GM19099 (cell line): Measurements from ENCODE around the gene CAP2.

Experiments
- POLR2A ChIP-seq: IDR thresholded peaks from 3 replicates; pipeline ENCODE4 v1.6.1; 2011; ENCODE audit warnings: low read depth; ENCODE audit not compliant: insufficient read length; ENCODE audit errors: extremely low read depth

Gene CAP2

DNA sequence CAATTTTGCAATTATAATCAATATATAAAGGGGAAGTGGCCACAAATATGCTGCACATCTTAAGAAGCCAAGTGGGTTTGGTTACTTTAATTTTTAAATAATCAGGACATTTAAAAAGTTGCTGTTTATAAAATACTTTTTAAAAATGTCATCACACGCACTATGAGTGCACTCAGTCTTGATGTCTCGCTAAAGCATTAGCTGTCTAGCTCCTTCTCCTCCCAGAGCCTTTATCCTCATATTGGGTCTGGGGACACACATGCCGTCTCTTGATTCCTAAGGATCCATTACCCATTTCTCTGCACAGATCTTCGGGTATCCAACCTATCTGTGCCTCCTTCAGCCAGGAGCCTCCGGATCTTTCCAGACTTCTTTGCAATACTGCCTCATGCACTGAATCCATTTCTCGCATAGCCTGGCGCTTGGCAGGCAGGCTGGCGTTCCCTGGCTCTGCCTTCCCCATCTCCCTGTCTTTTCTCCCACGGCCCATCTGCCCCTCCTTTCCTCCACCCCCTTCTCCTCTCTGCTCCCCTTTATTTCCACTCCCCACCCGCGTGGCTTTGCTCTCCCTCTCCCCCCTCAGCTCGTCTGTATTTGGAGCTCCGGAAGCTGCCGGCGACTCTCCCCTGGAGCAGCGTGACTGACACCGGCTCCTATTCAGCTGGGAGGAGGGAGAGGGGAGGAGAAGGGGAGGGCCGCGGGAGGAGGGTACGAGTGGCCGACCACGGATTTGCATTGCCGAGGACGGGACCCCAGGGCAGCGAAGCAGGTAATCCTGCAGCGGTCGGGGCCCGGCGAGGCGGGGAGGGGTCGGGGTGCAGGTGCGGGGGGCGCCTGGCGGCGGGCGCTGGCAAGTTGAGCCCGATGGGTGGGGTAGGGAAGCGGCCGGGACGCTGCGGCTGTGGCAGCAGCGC, at the start of gene CAP2:
Gene CAP2, plus strand, starts transcription at position 618 of the 914 bp plus-strand sequence. CDS start 27,961 bp downstream, outside the sequence.
- no peak for TF ChIP-seq POLR2A

DNA sequence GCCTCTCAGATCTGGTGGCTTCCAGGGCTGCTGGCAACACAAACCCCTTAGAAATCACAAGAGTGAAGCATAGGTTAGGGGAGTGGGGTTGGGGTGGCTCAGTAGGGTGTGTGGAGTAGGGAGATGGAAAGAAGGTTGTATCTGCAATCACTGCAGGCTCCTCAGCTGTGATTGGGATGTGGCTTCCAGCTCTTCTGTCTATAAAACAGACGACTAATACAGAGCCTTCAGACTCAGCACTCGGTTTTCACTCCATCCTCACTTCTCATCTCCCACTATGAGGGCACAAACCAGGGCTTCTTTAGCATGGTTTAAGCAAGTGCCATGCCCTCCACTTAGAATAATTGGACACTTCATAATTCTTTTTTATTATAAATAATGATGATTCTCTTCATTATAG, 46.4 kb upstream of the CAP2 start:
- no peak for TF ChIP-seq POLR2A

DNA sequence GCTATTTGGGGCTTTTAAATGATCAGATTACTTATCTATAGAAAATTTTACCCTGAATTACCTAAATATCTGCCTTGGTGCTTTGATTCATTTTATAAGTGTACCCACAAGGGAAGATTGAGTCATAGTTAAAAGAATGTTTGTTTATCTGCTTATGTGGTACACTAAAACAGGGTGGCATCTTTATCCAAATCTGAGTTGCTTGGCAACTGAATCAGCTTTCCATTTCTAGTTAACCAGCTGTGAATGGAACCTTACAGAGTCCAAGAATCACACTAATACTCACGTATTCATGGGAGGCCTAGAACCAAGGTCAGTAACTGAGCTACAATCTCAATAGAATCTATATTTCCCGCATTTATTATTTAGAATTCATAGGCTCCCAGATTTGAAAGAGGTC, 44.0 kb upstream of the CAP2 start:
- no peak for TF ChIP-seq POLR2A

DNA sequence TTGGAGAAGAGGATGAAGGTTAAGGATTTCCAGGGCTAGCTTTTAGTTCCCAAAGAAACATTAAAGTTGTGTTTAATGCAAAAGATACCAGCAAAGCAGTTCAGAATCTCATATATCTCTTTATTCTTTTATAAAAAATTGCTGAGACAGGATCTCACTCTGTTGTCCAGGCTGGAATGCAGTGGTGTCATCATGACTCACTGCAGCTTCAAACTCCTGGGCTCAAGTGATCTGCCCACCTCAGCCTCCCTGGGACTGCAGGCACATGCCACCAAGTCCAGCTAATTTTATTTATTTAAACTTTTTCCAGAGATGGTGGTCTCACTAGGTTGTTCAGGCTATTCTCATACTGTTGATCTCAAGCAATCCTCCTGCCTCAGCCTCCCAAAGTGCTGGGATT, 41.1 kb upstream of the CAP2 start:
- TF ChIP-seq POLR2A, result no peak

GRCh38 chr6:17353440-17354175, 39.8 kb upstream of the CAP2 start:
- TF ChIP-seq POLR2A, result no peak

GRCh38 chr6:17354700-17355403, 38.5 kb upstream of the CAP2 start:
- no peak for TF ChIP-seq POLR2A

DNA sequence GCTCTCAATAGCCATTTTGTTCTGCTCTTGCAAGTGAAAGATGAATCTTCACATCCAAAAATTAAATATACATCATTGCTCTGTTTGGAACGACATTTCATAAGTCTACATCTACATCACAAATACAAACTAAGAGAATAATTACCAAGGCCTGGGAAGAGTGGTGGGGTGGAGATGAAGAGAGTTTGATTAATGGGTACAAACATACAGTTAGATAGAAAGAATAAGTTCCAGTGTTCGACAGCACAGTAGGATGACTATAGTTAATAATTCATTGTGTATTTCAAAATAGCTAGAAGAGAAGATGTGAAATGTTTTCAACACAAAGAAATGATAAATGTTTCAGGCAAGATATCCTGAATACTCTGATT, 38.0 kb upstream of the CAP2 start:
- no peak for TF ChIP-seq POLR2A

- no peak for TF ChIP-seq POLR2A
Observed at GRCh38 chr6:17358515-17358914, 34.9 kb upstream of the CAP2 start.

DNA sequence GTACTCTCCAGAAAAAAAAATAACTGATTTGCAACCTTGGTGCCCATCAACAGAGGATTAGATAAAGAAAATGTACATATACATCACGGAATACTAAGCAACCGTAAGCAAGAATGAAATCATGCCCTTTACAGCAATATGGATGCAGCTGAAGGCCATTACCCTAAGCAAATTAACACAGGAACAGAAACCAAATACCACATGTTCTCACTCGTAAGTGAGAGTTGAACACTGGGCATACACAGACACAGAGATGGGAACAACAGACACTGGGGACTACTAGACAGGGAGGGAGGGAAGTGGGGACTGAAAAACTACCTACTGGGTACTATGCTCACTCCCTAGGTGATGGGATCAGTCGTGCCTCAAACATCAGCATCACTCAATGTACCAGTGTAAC, 32.8 kb upstream of the CAP2 start:
- TF ChIP-seq POLR2A, result no peak

DNA sequence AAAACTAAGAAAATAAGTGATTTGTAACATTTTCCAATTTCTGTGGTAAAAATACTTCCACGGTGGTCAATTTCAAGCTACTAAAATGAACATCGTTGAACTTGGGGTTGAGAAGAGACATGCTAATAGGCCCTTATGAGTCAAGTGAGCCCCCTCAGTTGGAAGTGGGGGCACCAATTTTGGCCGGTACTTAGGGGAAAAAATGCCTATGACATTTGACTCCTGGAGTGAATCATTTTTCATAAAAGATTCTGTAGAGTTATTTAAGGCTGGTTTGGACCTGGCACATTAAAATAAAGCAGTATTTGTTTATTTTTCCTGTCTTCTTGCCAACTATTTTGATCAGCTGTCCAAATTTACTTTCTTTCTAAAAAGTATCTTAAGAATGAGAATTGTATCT, 32.4 kb upstream of the CAP2 start:
- TF ChIP-seq POLR2A, result no peak

- TF ChIP-seq POLR2A, result no peak
Observed at GRCh38 chr6:17365961-17366360, 27.4 kb upstream of the CAP2 start.

- no peak for TF ChIP-seq POLR2A
Observed at GRCh38 chr6:17367868-17368267, 25.5 kb upstream of the CAP2 start.

- TF ChIP-seq POLR2A, result no peak
Observed at GRCh38 chr6:17381424-17382147, 11.8 kb upstream of the CAP2 start.

DNA sequence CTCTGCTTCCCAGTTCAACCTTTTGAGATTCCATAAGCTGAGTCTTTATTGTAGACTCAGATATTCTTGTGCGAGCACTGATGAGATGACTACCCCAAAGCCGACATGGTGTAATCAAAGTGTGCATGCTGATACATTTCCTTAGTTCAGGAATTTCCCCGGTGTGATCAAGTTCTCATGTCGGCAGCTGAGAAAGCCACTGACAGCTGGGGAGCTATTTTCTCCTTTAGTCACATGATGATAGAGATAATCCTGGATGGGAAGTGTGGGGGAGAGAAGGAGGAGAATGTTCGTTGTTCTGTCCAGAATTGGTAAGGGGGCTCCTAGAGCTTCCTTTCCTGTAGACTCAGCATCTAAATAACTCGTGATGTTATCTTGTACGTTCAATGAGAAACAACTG, 7.7 kb upstream of the CAP2 start:
- TF ChIP-seq POLR2A, result no peak

GRCh38 chr6:17388365-17388764, 5.0 kb upstream of the CAP2 start:
- TF ChIP-seq POLR2A, result no peak
